ENCODE data around the gene CDHR3. TPM values are rescaled to one million over a fixed set of nuclear protein-coding genes. Genes with fewer than 3 reads are reported as not detected.
"Not testable (repeated sequence)": the region's sequence is repeated elsewhere in the genome, so short reads cannot be mapped to it uniquely, and the experiment has no call there.

The CDHR3 gene
- 5.0 and 5.4 TPM in 2 replicates for total RNA-seq (2014; rRNA removed; shearing (Covaris generic))
- 1.1 and 2.3 TPM in 2 replicates for polyA plus RNA-seq (2015; cell fraction: cytosol; rRNA removed)
- 3.4 and 4.7 TPM in 2 replicates for polyA plus RNA-seq (2015; cell fraction: nucleus; rRNA removed)

GRCh38 chr7:105963038-105963667 is at the start of gene CDHR3:
TSS of gene CDHR3 (plus strand) at chr7:105963264. CDS start at chr7:105963319, 55 bp downstream.
- DNase-seq (ENCODE audit: low read depth): no peak

- DNase-seq (ENCODE audit: low read depth): no peak
Measured at GRCh38 chr7:105913947-105914346, 49.1 kb upstream of the CDHR3 start.

- peak; percentile 40 for DNase-seq (ENCODE audit: low read depth)
Measured at GRCh38 chr7:105916603-105917002, 46.5 kb upstream of the CDHR3 start.

GRCh38 chr7:105917659-105918058 is 45.4 kb upstream of the CDHR3 start:
- no peak for DNase-seq (ENCODE audit: low read depth)

GRCh38 chr7:105920766-105921165 is 42.3 kb upstream of the CDHR3 start:
- no peak for DNase-seq (ENCODE audit: low read depth)

- no peak for DNase-seq (ENCODE audit: low read depth)
Measured at GRCh38 chr7:105924945-105925344, 38.1 kb upstream of the CDHR3 start.

GRCh38 chr7:105926131-105926530 is 36.9 kb upstream of the CDHR3 start:
- DNase-seq (ENCODE audit: low read depth): no peak

GRCh38 chr7:105931179-105931578 is 31.9 kb upstream of the CDHR3 start:
- no peak for DNase-seq (ENCODE audit: low read depth)

GRCh38 chr7:105932835-105933477 is 30.1 kb upstream of the CDHR3 start:
- peak; percentile 56 for DNase-seq (ENCODE audit: low read depth)

- peak; percentile 8 for DNase-seq (ENCODE audit: low read depth)
Measured at GRCh38 chr7:105934572-105935185, 28.4 kb upstream of the CDHR3 start.

GRCh38 chr7:105935250-105935649 is 27.8 kb upstream of the CDHR3 start:
- DNase-seq (ENCODE audit: low read depth): no peak

GRCh38 chr7:105937411-105937810 is 25.7 kb upstream of the CDHR3 start:
- no peak for DNase-seq (ENCODE audit: low read depth)

GRCh38 chr7:105940109-105940508 is 23.0 kb upstream of the CDHR3 start:
- DNase-seq (ENCODE audit: low read depth): no peak

- DNase-seq (ENCODE audit: low read depth): no peak
Measured at GRCh38 chr7:105941596-105941995, 21.5 kb upstream of the CDHR3 start.

- DNase-seq (ENCODE audit: low read depth): no peak
Measured at GRCh38 chr7:105943486-105943885, 19.6 kb upstream of the CDHR3 start.

- no peak for DNase-seq (ENCODE audit: low read depth)
Measured at GRCh38 chr7:105945848-105946247, 17.2 kb upstream of the CDHR3 start.

- DNase-seq (ENCODE audit: low read depth): no peak
Measured at GRCh38 chr7:105951597-105951996, 11.5 kb upstream of the CDHR3 start.

GRCh38 chr7:105952917-105953595 is 10.0 kb upstream of the CDHR3 start:
- no peak for DNase-seq (ENCODE audit: low read depth)

- DNase-seq (ENCODE audit: low read depth): no peak
Measured at GRCh38 chr7:105954711-105955110, 8.4 kb upstream of the CDHR3 start.

GRCh38 chr7:105955651-105956466 is 7.2 kb upstream of the CDHR3 start:
- not testable (repeated sequence) for DNase-seq (ENCODE audit: low read depth)

GRCh38 chr7:105958012-105958411 is 5.1 kb upstream of the CDHR3 start:
- no peak for DNase-seq (ENCODE audit: low read depth)
